Transverse colon (tissue), 4 donors: ENCODE data around the gene DENND2D. TPM values are rescaled to one million over a fixed set of nuclear protein-coding genes. Genes with fewer than 3 reads are reported as not detected.

Experiments
- DNase-seq: peaks from one replicate; pipeline ENCODE4 v3.0.0-alpha.2; 2019
- H3K27ac ChIP-seq, 4 donors: fragments of 200-600 bp; sonication (generic); 2 replicates each; pipeline ENCODE4 v1.5.1; 2016 to 2018; ENCODE audit warnings: inconsistent platforms in 4 of 4
- H3K27me3 ChIP-seq: fragments of 200-600 bp; sonication (generic); 2 replicates; pipeline ENCODE4 v1.5.1; 2017; ENCODE audit warnings: inconsistent platforms
- H3K36me3 ChIP-seq, 4 donors: fragments of 200-600 bp; sonication (generic); 2 replicates each; pipeline ENCODE4 v1.5.1; 2017 to 2019; ENCODE audit warnings: inconsistent platforms in 4 of 4
- H3K4me1 ChIP-seq, 4 donors: fragments of 200-600 bp; sonication (generic); 2 replicates each; pipeline ENCODE4 v1.5.1; 2017 to 2020; ENCODE audit warnings: inconsistent platforms in 4 of 4
- H3K4me3 ChIP-seq, 4 donors: fragments of 200-600 bp; sonication (generic); 1 replicate in 1 of 4; 2 replicates in 3 of 4; pipeline versions ENCODE4 v1.5.1 to v1.6.1; 2017 to 2019; ENCODE audit warnings: inconsistent platforms in 4 of 4
- H3K9me3 ChIP-seq, 2 donors: fragments of 200-600 bp; sonication (generic); 2 replicates each; pipeline ENCODE4 v1.5.1; 2017 to 2019; ENCODE audit warnings: inconsistent platforms in 2 of 2
- EP300 ChIP-seq: sonication (generic); formaldehyde crosslinking; IDR thresholded peaks from one replicate; pipeline ENCODE4 v1.6.1; 2017; ENCODE audit warnings: antibody characterized with exemption, low read depth
- POLR2A ChIP-seq: fragments of 450-650 bp; IDR thresholded peaks from one replicate; pipeline ENCODE4 v1.6.1; 2016; ENCODE audit warnings: antibody characterized with exemption, mild to moderate bottlenecking, moderate library complexity
- POLR2AphosphoS5 ChIP-seq, 3 donors: sonication (generic); formaldehyde crosslinking; IDR thresholded peaks; one replicate each; pipeline ENCODE4 v1.6.1; 2016; ENCODE audit warnings: antibody characterized with exemption in 3 of 3
- WGBS, 2 donors: methylation state at CpG; one replicate each; pipeline ENCODE4 v1.1.5; 2018; ENCODE audit warnings: low coverage in 1 of 2; 5-methylcytosine and 5-hydroxymethylcytosine counted together
- in situ Hi-C, 4 donors: fragments of 200-750 bp; cut with MboI; loops; one replicate each; pipeline versions ENCODE4 v1.15.0 to v1.15.1; 2017; ENCODE audit warnings: low sequenced_read_pairs in 3 of 4, low pct_ligation_motif_present in 1 of 4, low pct_unique_long_range_greater_than_20kb in 1 of 4
- intact Hi-C: fragments of 100-400 bp; cut with DNase I; formaldehyde crosslinking; loops from one replicate; pipeline ENCODE4 v1.15.1; 2023; ENCODE audit warnings: low total_unique reads
- total RNA-seq, 4 donors: library from RNA; depleted of rRNA; stranded (reverse); fragments of >200 nt; gene quantifications; one replicate each; pipeline ENCODE4 v1.1.0, GENCODE V29; 2016
- TF ChIP-seq, protein P1 (sequence below), 5 experiments: fragments of 200-600 bp in 3 of 5; fragments of 450-650 bp in 2 of 5; sonication (generic) in 3 of 5; IDR thresholded peaks; 1 replicate in 2 of 5; 2 replicates in 3 of 5; pipeline ENCODE4 v1.5.1; 2016 to 2017; ENCODE audit warnings: antibody characterized with exemption in 5 of 5, inconsistent platforms in 3 of 5, mild to moderate bottlenecking in 2 of 5, moderate library complexity in 1 of 5

Gene DENND2D, protein sequence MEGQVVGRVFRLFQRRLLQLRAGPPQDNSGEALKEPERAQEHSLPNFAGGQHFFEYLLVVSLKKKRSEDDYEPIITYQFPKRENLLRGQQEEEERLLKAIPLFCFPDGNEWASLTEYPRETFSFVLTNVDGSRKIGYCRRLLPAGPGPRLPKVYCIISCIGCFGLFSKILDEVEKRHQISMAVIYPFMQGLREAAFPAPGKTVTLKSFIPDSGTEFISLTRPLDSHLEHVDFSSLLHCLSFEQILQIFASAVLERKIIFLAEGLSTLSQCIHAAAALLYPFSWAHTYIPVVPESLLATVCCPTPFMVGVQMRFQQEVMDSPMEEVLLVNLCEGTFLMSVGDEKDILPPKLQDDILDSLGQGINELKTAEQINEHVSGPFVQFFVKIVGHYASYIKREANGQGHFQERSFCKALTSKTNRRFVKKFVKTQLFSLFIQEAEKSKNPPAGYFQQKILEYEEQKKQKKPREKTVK
- total RNA-seq, result 10 to 100 TPM; 43.4 to 61.0 (median 50.7) TPM

DNA sequence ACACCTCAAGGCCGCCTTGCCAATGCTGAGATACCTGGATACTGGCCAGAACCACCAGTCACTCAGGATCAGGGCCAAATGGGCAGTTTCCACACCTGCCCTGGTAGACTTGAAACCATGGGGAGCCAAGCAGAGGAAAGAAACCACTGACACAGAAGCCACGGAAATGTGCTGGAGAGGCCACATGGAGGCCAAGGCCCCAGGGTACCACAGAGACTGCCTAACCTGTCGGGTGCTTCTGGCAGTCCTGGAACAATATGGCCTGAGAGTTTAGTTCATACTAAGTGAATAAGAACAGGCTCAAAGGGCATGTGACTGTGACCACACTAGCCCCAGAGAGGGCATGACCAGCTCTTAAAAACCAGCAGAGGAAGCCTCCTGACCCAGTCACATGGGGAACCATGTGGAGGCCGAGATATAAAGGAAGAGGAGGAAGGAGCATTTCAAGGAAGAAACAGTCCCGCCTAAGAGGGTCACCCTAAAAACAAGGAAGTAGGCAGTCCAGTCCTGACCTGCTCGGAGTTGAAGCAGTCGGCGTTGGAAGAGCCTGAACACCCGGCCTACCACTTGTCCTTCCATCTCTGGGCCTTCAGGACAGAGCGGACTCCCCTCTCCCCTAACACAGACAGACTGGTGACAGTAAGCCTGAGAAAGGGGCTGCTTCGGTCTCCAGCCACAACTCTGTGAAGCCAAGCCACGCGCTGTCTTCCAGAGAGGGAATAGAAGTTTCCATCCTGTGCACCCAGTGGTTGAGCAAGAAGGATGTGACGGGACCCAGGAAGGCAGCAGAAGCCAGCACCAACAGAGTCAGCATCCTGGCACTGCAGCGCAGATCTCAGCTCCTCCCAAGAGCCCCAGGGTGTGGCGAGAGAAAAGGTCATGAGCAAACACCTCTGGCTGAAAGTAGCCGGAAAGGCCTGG lies at the start of gene DENND2D:
Gene DENND2D (minus strand): TSS at position 766 of the 921 bp plus-strand sequence. CDS start 187 bp downstream, at position 579.
- H3K4me1 ChIP-seq, result peaks cover 16 to 57% (median 39%) of the 10 kb centered on the region in 4 donors
- in situ Hi-C loops, result loop anchor here in 1 of 4 donors (25.0 kb wide), 2 partner anchors 412 to 562 kb away; partner anchors contain the start of genes DDX20 and RAP1A
- 40 to 84% methylated on average over 1 to 17 of the region's 17 CpGs for WGBS, 2 donors

DNA sequence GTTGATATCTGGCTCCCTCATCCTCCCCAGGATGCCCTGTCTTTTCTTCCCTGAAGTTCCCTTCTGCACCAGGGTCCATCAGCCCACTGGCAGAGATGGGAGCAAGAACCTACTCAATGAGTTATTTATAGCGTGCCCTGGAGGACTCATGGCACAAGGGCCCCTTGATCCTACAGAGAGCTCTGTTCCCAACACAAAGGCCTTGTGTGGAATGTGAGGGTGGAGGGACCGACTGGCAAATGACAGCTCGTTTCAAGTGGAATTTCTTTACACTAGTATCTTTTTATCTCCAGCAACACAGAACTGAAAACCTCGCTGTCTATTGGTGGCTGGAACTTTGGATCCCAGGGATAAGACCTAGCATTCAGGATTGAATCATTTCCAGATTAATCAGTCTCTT lies 49.5 kb upstream of the DENND2D start:
- WGBS, 2 donors, result 77% methylated on average over 4 of the region's 4 CpGs; no CpG with 5 or more reads in 1 of the 2 donors
- in situ Hi-C loops, result loop anchor here in 1 of 4 donors (25.0 kb wide), 1 partner anchor 537 kb away; no protein-coding TSS in a partner anchor

More for the DNA sequence above, at the start of gene DENND2D:
- no peaks in the 10 kb centered on the region for H3K9me3 ChIP-seq
- H3K36me3 ChIP-seq, result peaks cover 0 to 7% (median 0%) of the 10 kb centered on the region in 4 donors
- peak; percentile 64 for TF ChIP-seq POLR2A
- TF ChIP-seq POLR2AphosphoS5 (IDR thresholded peaks at IDR 0.05), result peak; percentile 15 to 75 (median 49)
- TF ChIP-seq, protein P1, sequence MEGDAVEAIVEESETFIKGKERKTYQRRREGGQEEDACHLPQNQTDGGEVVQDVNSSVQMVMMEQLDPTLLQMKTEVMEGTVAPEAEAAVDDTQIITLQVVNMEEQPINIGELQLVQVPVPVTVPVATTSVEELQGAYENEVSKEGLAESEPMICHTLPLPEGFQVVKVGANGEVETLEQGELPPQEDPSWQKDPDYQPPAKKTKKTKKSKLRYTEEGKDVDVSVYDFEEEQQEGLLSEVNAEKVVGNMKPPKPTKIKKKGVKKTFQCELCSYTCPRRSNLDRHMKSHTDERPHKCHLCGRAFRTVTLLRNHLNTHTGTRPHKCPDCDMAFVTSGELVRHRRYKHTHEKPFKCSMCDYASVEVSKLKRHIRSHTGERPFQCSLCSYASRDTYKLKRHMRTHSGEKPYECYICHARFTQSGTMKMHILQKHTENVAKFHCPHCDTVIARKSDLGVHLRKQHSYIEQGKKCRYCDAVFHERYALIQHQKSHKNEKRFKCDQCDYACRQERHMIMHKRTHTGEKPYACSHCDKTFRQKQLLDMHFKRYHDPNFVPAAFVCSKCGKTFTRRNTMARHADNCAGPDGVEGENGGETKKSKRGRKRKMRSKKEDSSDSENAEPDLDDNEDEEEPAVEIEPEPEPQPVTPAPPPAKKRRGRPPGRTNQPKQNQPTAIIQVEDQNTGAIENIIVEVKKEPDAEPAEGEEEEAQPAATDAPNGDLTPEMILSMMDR (IDR thresholded peaks at IDR 0.05), result no peak
- DNase-seq, result peak; percentile 71
- H3K27me3 ChIP-seq, result no peaks in the 10 kb centered on the region
- H3K4me3 ChIP-seq, result peak within 1 kb of the TSS in 3 of 4 donors; percentile 2 to 40 (median 10)
- intact Hi-C loops, result no loop called here
- peak within 1 kb of the TSS; percentile 86 to 94 (median 92) for H3K27ac ChIP-seq

DNA sequence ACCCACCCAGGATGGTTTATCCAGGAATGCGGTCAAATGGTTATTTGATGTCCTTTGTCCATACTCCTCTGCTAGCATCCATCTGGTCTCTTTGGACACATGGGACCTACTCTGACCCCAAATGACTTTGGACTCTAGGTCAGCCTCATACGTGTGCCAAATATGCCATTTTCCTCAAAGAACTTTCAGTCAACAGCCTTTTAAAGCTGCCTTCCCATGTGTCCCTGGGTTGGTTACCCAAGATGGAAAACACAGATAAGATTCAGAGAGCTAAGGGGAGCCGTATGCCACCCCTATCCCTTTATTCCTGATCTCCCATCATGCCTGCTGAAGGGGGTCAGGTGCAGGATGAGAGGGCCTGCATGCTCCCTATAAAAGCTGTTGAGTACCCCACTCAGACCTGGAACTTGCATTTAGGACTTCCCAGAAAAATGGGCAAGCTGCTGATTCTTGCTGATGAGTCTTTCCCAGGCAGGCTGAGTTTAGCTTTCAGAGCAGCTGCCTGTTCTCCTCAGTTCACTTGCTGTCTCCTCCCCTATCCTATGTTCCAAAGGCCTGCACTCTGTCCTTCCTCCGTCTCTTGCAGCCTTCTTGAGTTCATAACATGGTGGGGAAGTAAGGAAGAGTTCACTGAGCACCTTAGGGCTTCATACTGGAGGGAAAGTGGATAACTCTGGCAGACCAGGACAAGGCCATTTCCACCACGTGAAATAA lies 46.8 kb upstream of the DENND2D start:
- Histone ChIP-seq H3K4me1 (no peaks in the 10 kb centered on the region), H3K27ac (no peak overlapping the region), H3K36me3 (no peaks in the 10 kb centered on the region), H3K4me3 (no peak overlapping the region), H3K27me3 (no peaks in the 10 kb centered on the region), H3K9me3 (no peaks in the 10 kb centered on the region)
- TF ChIP-seq, protein P1 (IDR thresholded peaks at IDR 0.05), result no peak
- no peak for TF ChIP-seq POLR2AphosphoS5 (IDR thresholded peaks at IDR 0.05)
- TF ChIP-seq EP300, result no peak
- TF ChIP-seq POLR2A, result no peak
- intact Hi-C loops (no loop called here), in situ Hi-C loops (loop anchor here in 1 of 4 donors (25.0 kb wide), 1 partner anchor 540 kb away; no protein-coding TSS in a partner anchor)
- DNase-seq, result no peak
- WGBS, 2 donors, result 82 to 90% methylated on average over 2 to 5 of the region's 5 CpGs

More for the DNA sequence above, 49.5 kb upstream of the DENND2D start:
- H3K4me3 ChIP-seq, result no peak overlapping the region
- TF ChIP-seq POLR2AphosphoS5 (IDR thresholded peaks at IDR 0.05), result no peak
- DNase-seq, result no peak
- intact Hi-C loops, result loop anchor here (1.0 kb wide), 1 partner anchor 25 kb away; no protein-coding TSS in a partner anchor
- no peak overlapping the region for H3K27ac ChIP-seq
- H3K9me3 ChIP-seq, result no peaks in the 10 kb centered on the region
- H3K36me3 ChIP-seq, result no peaks in the 10 kb centered on the region
- H3K4me1 ChIP-seq, result no peaks in the 10 kb centered on the region
- H3K27me3 ChIP-seq, result no peaks in the 10 kb centered on the region

DNA sequence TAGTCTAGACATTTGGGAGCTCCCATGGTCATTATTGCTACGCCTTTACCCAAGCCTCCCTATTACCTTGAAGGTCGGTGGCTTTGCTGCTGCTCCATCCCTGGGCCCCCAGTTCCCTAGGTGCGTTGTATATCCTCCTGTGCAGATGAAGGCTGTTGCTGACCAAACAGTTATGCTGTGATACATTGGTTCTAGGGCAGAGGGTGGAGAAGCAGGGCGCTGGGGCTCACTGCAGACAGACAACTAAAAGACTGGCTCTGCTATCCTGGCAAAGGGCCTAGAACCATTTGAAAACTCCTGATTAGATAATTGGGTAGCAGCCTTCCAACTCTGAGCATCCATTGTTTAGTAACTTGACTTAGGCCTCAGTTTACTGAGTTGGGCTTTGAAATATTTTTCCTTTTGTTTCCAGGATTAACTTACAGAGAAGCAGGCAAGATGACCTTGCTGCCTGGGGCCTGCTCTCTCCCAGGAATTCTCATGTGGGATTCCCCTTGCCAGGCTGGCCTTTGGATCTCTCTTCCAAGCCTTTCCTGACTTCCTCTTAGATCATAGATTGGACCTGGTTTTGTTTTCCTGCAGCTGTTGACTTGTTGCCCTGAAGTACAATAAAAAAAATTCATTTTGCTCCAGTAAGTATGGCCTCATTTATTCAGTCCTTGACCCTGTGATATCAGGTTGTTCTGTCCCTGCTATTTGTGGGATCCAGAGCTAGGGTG lies 42.5 kb upstream of the DENND2D start:
- DNase-seq, result no peak
- no peak overlapping the region for H3K4me3 ChIP-seq
- in situ Hi-C loops (loop anchor here in 1 of 4 donors (25.0 kb wide), 1 partner anchor 544 kb away; no protein-coding TSS in a partner anchor), intact Hi-C loops (no loop called here)
- no peak overlapping the region for H3K27ac ChIP-seq
- H3K4me1 ChIP-seq, result no peaks in the 10 kb centered on the region
- no peaks in the 10 kb centered on the region for H3K27me3 ChIP-seq
- H3K9me3 ChIP-seq, result no peaks in the 10 kb centered on the region
- TF ChIP-seq, protein P1 (IDR thresholded peaks at IDR 0.05), result no peak
- TF ChIP-seq EP300, result no peak
- TF ChIP-seq POLR2A, result no peak
- no peak for TF ChIP-seq POLR2AphosphoS5 (IDR thresholded peaks at IDR 0.05)
- H3K36me3 ChIP-seq, result no peaks in the 10 kb centered on the region
- 20 to 55% methylated on average over 2 to 4 of the region's 4 CpGs for WGBS, 2 donors
